Measurements from ENCODE around the gene FUCA2. TPM values are rescaled to one million over a fixed set of nuclear protein-coding genes. Genes with fewer than 3 reads are reported as not detected.

Gene FUCA2, protein sequence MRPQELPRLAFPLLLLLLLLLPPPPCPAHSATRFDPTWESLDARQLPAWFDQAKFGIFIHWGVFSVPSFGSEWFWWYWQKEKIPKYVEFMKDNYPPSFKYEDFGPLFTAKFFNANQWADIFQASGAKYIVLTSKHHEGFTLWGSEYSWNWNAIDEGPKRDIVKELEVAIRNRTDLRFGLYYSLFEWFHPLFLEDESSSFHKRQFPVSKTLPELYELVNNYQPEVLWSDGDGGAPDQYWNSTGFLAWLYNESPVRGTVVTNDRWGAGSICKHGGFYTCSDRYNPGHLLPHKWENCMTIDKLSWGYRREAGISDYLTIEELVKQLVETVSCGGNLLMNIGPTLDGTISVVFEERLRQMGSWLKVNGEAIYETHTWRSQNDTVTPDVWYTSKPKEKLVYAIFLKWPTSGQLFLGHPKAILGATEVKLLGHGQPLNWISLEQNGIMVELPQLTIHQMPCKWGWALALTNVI
- 36.0 TPM for total RNA-seq

DNA sequence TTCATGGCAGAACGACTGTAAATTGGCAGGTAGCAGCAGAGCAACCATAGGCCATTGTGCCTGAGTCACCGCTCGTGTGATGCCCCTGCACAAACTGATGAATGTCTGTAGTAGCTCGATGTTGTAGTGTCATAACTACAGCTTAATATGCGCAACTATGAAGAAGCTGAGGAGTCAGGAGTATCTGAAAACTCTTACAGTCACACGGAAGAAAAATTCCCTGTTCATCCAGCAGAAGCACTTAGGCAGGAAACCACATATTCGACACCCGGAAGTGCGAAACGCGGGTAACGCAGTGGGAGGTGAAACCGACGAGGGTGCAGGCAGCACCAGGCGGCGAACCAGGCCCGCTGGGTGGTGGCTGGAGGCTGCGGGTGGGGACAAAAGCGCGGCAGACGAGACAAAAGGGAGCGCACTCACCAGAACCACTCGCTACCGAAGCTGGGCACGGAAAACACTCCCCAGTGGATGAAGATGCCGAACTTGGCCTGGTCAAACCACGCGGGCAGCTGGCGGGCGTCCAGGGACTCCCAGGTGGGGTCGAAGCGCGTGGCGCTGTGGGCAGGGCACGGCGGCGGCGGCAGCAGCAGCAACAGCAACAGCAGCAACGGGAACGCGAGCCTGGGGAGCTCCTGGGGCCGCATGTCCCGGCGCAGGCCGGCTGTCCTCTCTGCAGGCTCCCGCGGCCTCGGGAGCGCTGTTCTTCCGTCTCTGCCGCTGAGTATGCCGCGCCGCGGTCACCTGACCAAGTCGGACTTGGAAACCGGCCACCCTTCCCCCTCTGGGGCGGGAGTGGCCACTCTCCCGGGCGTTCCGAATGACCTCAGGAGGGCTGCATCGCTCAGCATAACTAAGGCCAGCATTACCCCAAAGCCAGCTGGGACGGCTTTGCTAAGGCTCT is at the start of gene FUCA2:
FUCA2 (minus strand) TSS at position 730 of the 901 bp plus-strand sequence; CDS start at position 644, 86 bp downstream.
- peak; percentile 94 for DNase-seq (ENCODE audit: low spot score)
- ATAC-seq = peak; percentile 96

- DNase-seq (ENCODE audit: low spot score) (no peak), ATAC-seq (no peak)
Observed at GRCh38 chr6:143561105-143561704, 49.7 kb upstream of the FUCA2 start.

- ATAC-seq (no peak), DNase-seq (ENCODE audit: low spot score) (no peak)
Observed at GRCh38 chr6:143559051-143559660, 47.6 kb upstream of the FUCA2 start.

- no peak for DNase-seq (ENCODE audit: low spot score)
- ATAC-seq = no peak
Observed at GRCh38 chr6:143556529-143556928, 45.0 kb upstream of the FUCA2 start.

- DNase-seq (ENCODE audit: low spot score) = no peak
Observed at GRCh38 chr6:143555582-143555981, 44.1 kb upstream of the FUCA2 start.

GRCh38 chr6:143555071-143555492 is 43.6 kb upstream of the FUCA2 start:
- no peak for ATAC-seq
- DNase-seq (ENCODE audit: low spot score) = no peak

More at GRCh38 chr6:143555582-143555981, 44.1 kb upstream of the FUCA2 start:
- ATAC-seq = no peak

- DNase-seq (ENCODE audit: low spot score) = no peak
Observed at GRCh38 chr6:143553337-143553736, 41.8 kb upstream of the FUCA2 start.

GRCh38 chr6:143549949-143550268 is 38.4 kb upstream of the FUCA2 start:
- ATAC-seq (no peak), DNase-seq (ENCODE audit: low spot score) (no peak)

More at GRCh38 chr6:143553337-143553736, 41.8 kb upstream of the FUCA2 start:
- ATAC-seq = no peak

GRCh38 chr6:143549221-143549948 is 37.9 kb upstream of the FUCA2 start:
- ATAC-seq = no peak
- no peak for DNase-seq (ENCODE audit: low spot score)

GRCh38 chr6:143546599-143546998 is 35.1 kb upstream of the FUCA2 start:
- no peak for ATAC-seq
- no peak for DNase-seq (ENCODE audit: low spot score)

GRCh38 chr6:143545976-143546547 is 34.5 kb upstream of the FUCA2 start:
- no peak for ATAC-seq
- no peak for DNase-seq (ENCODE audit: low spot score)

DNA sequence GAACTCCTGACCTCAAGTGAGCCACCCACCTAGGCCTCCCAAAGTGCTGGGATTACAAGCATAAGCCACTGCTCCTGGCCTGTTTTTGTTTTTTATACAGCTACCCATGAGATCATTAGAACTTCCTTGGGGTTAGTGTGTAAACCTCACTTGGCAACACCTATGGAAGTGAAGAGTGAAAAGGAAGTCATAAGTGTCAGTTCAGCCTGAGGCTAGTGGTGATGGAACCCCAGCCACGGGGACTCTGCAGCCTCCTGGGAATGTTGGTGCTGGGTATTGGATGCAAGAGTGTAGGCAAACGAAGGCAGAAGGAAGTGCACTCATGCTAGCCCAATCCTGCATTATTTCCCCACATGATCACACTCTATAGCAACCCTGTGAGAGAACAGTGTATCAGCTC is 33.6 kb upstream of the FUCA2 start:
- DNase-seq (ENCODE audit: low spot score) (no peak), ATAC-seq (no peak)

DNA sequence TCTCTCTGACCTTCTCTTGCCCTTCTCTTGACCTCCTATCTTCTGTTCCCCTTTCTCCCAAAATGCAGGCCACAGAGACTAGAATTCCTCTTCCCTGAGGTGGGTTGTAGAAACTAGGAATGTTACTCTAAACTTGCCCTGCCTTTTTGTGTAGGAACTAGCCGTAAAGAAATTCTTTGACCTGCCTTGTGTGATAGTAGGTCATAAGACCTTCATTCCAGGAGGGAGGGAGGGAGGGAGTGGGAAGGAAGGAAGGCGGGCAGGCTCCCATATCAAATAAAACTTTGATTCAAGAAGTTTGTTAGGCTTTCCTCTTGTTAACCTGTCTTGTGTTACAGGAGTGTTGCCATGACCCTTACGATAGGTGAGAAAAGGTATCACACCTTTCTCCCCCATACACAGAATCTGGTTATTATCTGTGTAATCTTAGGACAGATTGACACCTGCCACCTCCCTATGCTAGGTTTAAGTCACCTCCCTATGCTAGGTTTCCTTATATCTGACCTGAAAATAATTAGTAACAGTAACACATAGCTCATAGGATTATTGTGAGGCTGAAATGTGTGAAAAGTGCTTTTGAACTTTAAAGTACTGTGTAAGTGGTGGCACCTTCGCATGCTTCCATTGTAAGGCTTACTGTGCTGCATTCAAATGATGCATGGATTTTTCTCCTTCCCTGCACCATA is 32.6 kb upstream of the FUCA2 start:
- no peak for DNase-seq (ENCODE audit: low spot score)
- ATAC-seq = no peak

DNA sequence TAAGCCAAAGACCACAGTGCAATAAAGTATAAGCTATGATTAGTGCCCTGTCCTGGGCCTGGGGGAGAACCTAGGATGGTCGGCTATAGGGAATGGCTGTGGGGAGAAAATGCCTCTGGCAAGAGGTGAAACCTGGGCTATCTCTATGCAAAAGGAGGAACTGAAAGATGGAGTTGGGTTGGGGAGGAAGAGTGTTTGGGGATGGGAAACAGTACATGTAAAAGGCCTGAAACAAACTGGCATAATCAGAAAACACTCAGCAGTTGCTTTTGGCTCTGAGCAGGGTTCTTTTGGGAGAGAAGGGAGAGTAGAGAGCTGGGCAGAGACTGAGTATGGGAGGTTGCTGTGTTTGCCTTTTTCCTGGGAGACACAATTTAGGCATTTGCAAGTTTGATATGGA is 31.9 kb upstream of the FUCA2 start:
- ATAC-seq (no peak), DNase-seq (ENCODE audit: low spot score) (no peak)

DNA sequence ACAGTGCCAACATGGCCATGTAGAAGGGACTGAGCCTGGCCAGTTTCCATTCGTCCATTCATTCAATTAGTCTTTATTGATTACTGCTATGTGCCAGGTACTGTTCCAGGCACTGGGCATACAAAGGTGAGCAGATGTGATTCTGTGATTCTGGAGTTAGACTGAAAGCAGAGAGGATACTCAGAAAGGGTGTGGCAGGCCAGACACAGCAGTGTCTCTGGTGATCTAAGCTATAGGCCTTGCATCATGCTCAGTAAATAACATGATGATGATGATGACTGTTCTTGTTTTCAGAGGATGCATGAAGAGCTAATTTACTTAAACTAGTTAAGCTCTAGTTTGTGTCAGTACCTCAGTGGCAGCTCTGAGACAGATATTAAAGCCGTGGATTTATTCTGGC is 31.4 kb upstream of the FUCA2 start:
- no peak for ATAC-seq
- no peak for DNase-seq (ENCODE audit: low spot score)

DNA sequence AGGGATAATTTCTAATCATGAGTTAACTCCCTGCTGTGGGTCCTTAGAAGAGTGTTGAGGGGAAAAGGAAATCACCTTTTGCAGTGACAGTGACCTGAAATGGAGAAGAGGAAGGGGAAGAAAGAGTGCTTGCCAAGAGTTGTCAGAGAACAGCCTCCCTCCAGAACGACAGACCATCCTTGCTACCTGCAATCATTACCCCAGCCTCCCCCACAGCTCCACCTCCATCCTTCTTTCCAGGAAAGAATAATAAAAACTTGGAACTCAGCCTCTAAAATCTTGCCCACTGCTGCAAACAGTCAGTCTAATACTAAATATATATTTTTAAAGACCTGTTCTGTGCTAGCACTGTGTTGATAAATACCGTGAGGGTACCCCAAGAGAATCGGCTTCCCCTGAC is 28.7 kb upstream of the FUCA2 start:
- ATAC-seq = no peak
- DNase-seq (ENCODE audit: low spot score) = no peak

DNA sequence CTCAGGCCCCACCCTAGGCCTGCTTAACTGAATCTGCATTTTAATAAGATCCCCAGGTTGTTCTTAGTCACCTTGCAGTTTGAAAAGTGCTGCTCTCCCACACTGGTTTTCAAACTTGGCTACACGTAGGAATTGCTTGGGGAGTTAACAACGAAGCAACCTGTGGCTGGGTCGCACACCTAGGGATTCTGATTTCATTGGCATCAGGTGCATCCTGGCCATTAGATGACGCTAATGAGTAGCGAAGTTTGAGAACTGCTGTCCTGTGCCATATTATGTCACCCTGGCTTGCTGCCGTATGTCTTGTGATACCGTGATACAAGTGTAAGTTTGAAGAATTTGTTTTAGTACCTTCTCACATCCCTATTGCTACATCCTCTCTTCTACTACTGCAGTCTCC is 28.2 kb upstream of the FUCA2 start:
- DNase-seq (ENCODE audit: low spot score) (no peak), ATAC-seq (no peak)

GRCh38 chr6:143539106-143539505 is 27.6 kb upstream of the FUCA2 start:
- no peak for ATAC-seq

DNA sequence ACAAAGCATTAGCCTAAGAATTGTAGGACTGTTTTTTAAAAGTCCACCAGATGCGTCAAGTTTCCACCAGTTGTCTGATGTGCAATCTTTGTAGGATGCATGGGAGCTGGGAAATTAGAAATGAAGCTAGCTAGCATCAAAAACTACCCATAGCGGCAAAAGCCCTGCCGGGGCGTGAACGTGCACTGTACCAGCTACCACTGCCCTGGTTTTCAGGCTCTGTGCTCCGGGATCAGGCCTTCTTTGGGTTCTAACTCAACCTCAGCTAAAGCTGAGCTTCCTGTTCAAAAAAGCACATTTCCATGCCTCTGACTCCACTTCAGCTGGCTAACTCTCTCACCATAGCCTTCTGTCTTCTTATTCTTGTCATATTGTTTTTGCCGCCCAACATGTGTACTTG is 26.9 kb upstream of the FUCA2 start:
- DNase-seq (ENCODE audit: low spot score) = no peak
- ATAC-seq = no peak

More at GRCh38 chr6:143539106-143539505, 27.6 kb upstream of the FUCA2 start:
- no peak for DNase-seq (ENCODE audit: low spot score)

Data from left lobe of liver (tissue), 2 donors.